Endothelial cell of umbilical vein (primary cell): Measurements from ENCODE around the gene CNTNAP2. TPM values are rescaled to one million over a fixed set of nuclear protein-coding genes. Genes with fewer than 3 reads are reported as not detected.

Experiments
- BruUV-seq: library from RNA; stranded (reverse); fragments of 400-500 nt; replicated peaks from 2 replicates; lab custom pipeline; 2021; lab: Mats Ljungman, UMichigan
- CTCF ChIA-PET: fragments of 300-600, 350-600 bp; sonication (Branson Sonifier 250); formaldehyde crosslinking; loops from one replicate; lab custom pipeline; 2021; ENCODE audit warnings: antibody characterized with exemption, inconsistent platforms; lab: Charles Lee
- POLR2A ChIA-PET: fragments of 300-600, 350-600 bp; sonication (Branson Sonifier 250); formaldehyde crosslinking; loops from one replicate; lab custom pipeline; 2021; ENCODE audit warnings: antibody characterized with exemption, inconsistent platforms; lab: Charles Lee
- DNase-seq: peaks from one replicate; pipeline ENCODE4 v3.0.0-alpha.2; 2011; ENCODE audit warnings: low read depth, low spot score
- FAIRE-seq: peaks from 2 replicates; lab custom pipeline; 2011; peaks lifted over from hg19 to GRCh38; lab: Jason Lieb, UNC
- H2AFZ ChIP-seq: 2 replicates; pipeline ENCODE4 v1.6.0; 2012; ENCODE audit warnings: low read depth, low read length, control low read depth, inconsistent platforms
- H3K27ac ChIP-seq: 2 replicates; pipeline ENCODE4 v1.5.1; 2011; ENCODE audit warnings: low read depth, mild to moderate bottlenecking, control low read depth, low read length, moderate library complexity; ENCODE audit not compliant: insufficient read depth
- H3K27me3 ChIP-seq, 2 experiments: 2 replicates each; pipeline versions ENCODE4 v1.6.0 to v1.6.1; 2011; ENCODE audit warnings: low read length in 2 of 2, mixed read lengths in 1 of 2; ENCODE audit not compliant: control insufficient read depth in 2 of 2, insufficient read depth in 2 of 2
- H3K36me3 ChIP-seq, 2 experiments: 2 replicates in 1 of 2; 3 replicates in 1 of 2; pipeline ENCODE4 v1.5.1; 2011; ENCODE audit warnings: low read length in 2 of 2, mild to moderate bottlenecking in 1 of 2, moderate library complexity in 1 of 2; ENCODE audit not compliant: control insufficient read depth in 2 of 2, insufficient read depth in 2 of 2; ENCODE audit errors: extremely low read depth in 1 of 2
- H3K4me1 ChIP-seq: 3 replicates; pipeline ENCODE4 v1.5.1; 2011; ENCODE audit warnings: mild to moderate bottlenecking, low read length; ENCODE audit not compliant: control insufficient read depth, insufficient read depth; ENCODE audit errors: extremely low read depth
- H3K4me2 ChIP-seq: 2 replicates; pipeline ENCODE4 v1.6.1; 2011; ENCODE audit warnings: low read length, control low read depth, mixed read lengths; ENCODE audit not compliant: insufficient read depth
- H3K4me3 ChIP-seq, 3 experiments: fragments of 200-600 bp in 1 of 3; sonication (generic), shearing (Covaris generic) in 1 of 3; replicated peaks in 1 of 3; 2 replicates each; pipeline ENCODE4 v1.5.1; 2011 to 2016; ENCODE audit warnings: control low read depth in 3 of 3, low read length in 3 of 3, mild to moderate bottlenecking in 2 of 3, inconsistent platforms in 1 of 3, low read depth in 1 of 3, moderate library complexity in 1 of 3; ENCODE audit not compliant: insufficient read depth in 1 of 3
- H3K79me2 ChIP-seq: 2 replicates; pipeline ENCODE4 v1.6.0; 2012; ENCODE audit warnings: low read length, inconsistent platforms; ENCODE audit not compliant: control insufficient read depth, insufficient read depth
- H3K9ac ChIP-seq: replicated peaks from 2 replicates; pipeline ENCODE3; 2011; ENCODE audit warnings: low read length, control low read depth; ENCODE audit not compliant: insufficient read depth; ENCODE audit errors: extremely low read depth
- H3K9me1 ChIP-seq: replicated peaks from 3 replicates; pipeline ENCODE4 v1.6.0; 2011; ENCODE audit warnings: mild to moderate bottlenecking, low read length; ENCODE audit not compliant: control insufficient read depth, insufficient read depth; ENCODE audit errors: extremely low read depth
- H3K9me3 ChIP-seq: replicated peaks from 2 replicates; pipeline ENCODE4 v1.5.1; 2012; ENCODE audit warnings: low read length, inconsistent platforms; ENCODE audit not compliant: control insufficient read depth, insufficient read depth
- H4K20me1 ChIP-seq: replicated peaks from 2 replicates; pipeline ENCODE3; 2011; ENCODE audit warnings: mild to moderate bottlenecking, low read length; ENCODE audit not compliant: control insufficient read depth, insufficient read depth; ENCODE audit errors: extremely low read depth
- CTCF ChIP-seq, 2 donors: IDR thresholded peaks; 1 replicate in 1 of 2; 2 replicates in 1 of 2; pipeline ENCODE4 v1.5.1; 2011; ENCODE audit warnings: low read length in 2 of 2, mild to moderate bottlenecking in 2 of 2, moderate library complexity in 2 of 2, control low read depth in 1 of 2, inconsistent platforms in 1 of 2, low read depth in 1 of 2; ENCODE audit not compliant: insufficient read depth in 1 of 2; ENCODE audit errors: extremely low read depth in 1 of 2
- EZH2 ChIP-seq: IDR thresholded peaks from 2 replicates; pipeline ENCODE4 v1.6.1; 2012; ENCODE audit warnings: borderline replicate concordance, low read depth, mild to moderate bottlenecking, moderate library complexity, low read length, inconsistent platforms; ENCODE audit not compliant: severe bottlenecking
- FOS ChIP-seq: IDR thresholded peaks from 2 replicates; pipeline ENCODE4 v1.6.1; 2011; ENCODE audit warnings: mild to moderate bottlenecking, low read length, moderate library complexity, borderline replicate concordance; ENCODE audit not compliant: insufficient read depth
- GATA2 ChIP-seq: IDR thresholded peaks from 2 replicates; pipeline ENCODE4 v1.7.0; 2011; ENCODE audit warnings: low read depth, mild to moderate bottlenecking, moderate library complexity, mixed read lengths, low read length; ENCODE audit not compliant: insufficient read length, insufficient read depth
- JUN ChIP-seq: IDR thresholded peaks from 2 replicates; pipeline ENCODE4 v1.6.1; 2011; ENCODE audit warnings: borderline replicate concordance, low read depth; ENCODE audit not compliant: insufficient read length, insufficient read depth
- MAX ChIP-seq: IDR thresholded peaks from 2 replicates; pipeline ENCODE4 v1.6.1; 2011; ENCODE audit not compliant: insufficient read depth, insufficient read length
- MYC ChIP-seq: IDR thresholded peaks from one replicate; pipeline ENCODE4 v1.6.1; 2011; ENCODE audit warnings: mild to moderate bottlenecking, low read depth, low read length
- POLR2A ChIP-seq: IDR thresholded peaks from 2 replicates; pipeline ENCODE4 v1.6.1; 2012; ENCODE audit warnings: low read depth, mild to moderate bottlenecking, control low read depth, low read length
- POLR2AphosphoS5 ChIP-seq: IDR thresholded peaks from 2 replicates; pipeline ENCODE4 v1.6.1; 2012; ENCODE audit warnings: low read depth, mild to moderate bottlenecking, control low read depth, low read length, moderate library complexity; ENCODE audit not compliant: insufficient read depth
- dilution Hi-C: fragments of 300-500 bp; cut with MboI; formaldehyde crosslinking; loops from one replicate; pipeline ENCODE4 v1.15.0; 2019; ENCODE audit warnings: low sequenced_read_pairs; ENCODE audit not compliant: extremely low pct_ligation_motif_present
- intact Hi-C: fragments of 100-400 bp; cut with micrococcal nuclease; formaldehyde crosslinking; loops from one replicate; pipeline ENCODE4 v1.10.0; 2022
- polyA plus RNA-seq, 4 experiments: library from polyadenylated mRNA; depleted of rRNA in 3 of 4; stranded (reverse) in 3 of 4; unstranded in 1 of 4; fragments of >200 nt; gene quantifications; 2 replicates each; pipeline versions ENCODE4 v1.2.1 to v1.2.3, GENCODE V29; 2011 to 2012; ENCODE audit warnings: missing spikeins in 1 of 4
- total RNA-seq: library from RNA; stranded (reverse); gene quantifications from 2 replicates; pipeline ENCODE4 v1.2.3, GENCODE V29; 2021

CNTNAP2 gene
- total and polyA plus RNA-seq, 2 donors (not counting 3 experiments of a cell fraction or from before 2014, with no cell fraction given) = not detected

GRCh38 chr7:147535701-147536111, 1419.1 kb downstream of the CNTNAP2 start:
- ChIA-PET POLR2A (no interaction called here), CTCF (no interaction called here)
- Histone ChIP-seq H3K27me3 (no peaks in the 10 kb centered on the region), H3K79me2 (no peaks in the 10 kb centered on the region), H3K27ac (no peak overlapping the region), H3K9ac (no peak overlapping the region), H3K9me3 (no peaks in the 10 kb centered on the region), H3K9me1 (no peaks in the 10 kb centered on the region), H4K20me1 (no peaks in the 10 kb centered on the region), H2AFZ (no peak overlapping the region), H3K36me3 (no peaks in the 10 kb centered on the region), H3K4me2 (no peak overlapping the region), H3K4me1 (no peaks in the 10 kb centered on the region), H3K4me3 (no peak overlapping the region)
- intact Hi-C loops = no loop called here
- FAIRE-seq = no peak
- no TSS peak for BruUV-seq
- no peak for DNase-seq
- TF ChIP-seq POLR2A = no peak
- no peak for TF ChIP-seq JUN
- TF ChIP-seq MAX = no peak
- TF ChIP-seq EZH2 = no peak
- dilution Hi-C loops = no loop called here

DNA sequence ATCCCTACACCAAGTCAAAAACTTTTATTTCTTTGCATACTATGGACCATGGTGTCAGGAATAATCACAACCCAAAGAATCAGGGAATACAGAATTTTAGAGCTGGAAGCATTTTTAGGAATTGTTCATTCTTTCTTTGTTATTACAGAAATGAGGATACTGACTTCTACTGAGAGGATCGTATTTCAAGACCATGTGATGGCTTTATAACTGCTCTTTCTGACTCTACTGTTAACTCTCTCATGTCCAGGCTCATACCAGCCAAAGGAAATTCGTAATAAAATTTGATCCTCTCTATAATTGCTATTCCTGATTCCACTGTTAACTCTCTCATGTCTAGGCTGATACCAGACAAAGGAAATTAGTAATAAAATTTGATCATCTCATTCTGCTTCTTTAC, 1423.1 kb downstream of the CNTNAP2 start:
- Histone ChIP-seq H3K27me3 (no peaks in the 10 kb centered on the region), H4K20me1 (no peaks in the 10 kb centered on the region), H3K27ac (no peak overlapping the region), H3K9me1 (no peaks in the 10 kb centered on the region), H3K4me1 (no peaks in the 10 kb centered on the region), H3K4me3 (no peak overlapping the region), H3K36me3 (no peaks in the 10 kb centered on the region), H2AFZ (no peak overlapping the region), H3K9me3 (no peaks in the 10 kb centered on the region), H3K9ac (no peak overlapping the region), H3K79me2 (no peaks in the 10 kb centered on the region), H3K4me2 (no peak overlapping the region)
- DNase-seq = no peak
- CTCF ChIA-PET = no interaction called here
- no TSS peak for BruUV-seq
- dilution Hi-C loops (no loop called here), intact Hi-C loops (no loop called here)
- POLR2A ChIA-PET = no interaction called here
- TF ChIP-seq MAX (no peak), CTCF (IDR thresholded peaks at IDR 0.05; ENCODE audit: extremely low read depth in 1 of 2, insufficient read depth in 1 of 2, low read depth in 1 of 2, low read length in 2 of 2) (no peak), POLR2AphosphoS5 (no peak), FOS (no peak), EZH2 (no peak), POLR2A (no peak), MYC (no peak), GATA2 (no peak), JUN (no peak)
- no peak for FAIRE-seq
